ENCODE data around the gene C3orf18.

DNA sequence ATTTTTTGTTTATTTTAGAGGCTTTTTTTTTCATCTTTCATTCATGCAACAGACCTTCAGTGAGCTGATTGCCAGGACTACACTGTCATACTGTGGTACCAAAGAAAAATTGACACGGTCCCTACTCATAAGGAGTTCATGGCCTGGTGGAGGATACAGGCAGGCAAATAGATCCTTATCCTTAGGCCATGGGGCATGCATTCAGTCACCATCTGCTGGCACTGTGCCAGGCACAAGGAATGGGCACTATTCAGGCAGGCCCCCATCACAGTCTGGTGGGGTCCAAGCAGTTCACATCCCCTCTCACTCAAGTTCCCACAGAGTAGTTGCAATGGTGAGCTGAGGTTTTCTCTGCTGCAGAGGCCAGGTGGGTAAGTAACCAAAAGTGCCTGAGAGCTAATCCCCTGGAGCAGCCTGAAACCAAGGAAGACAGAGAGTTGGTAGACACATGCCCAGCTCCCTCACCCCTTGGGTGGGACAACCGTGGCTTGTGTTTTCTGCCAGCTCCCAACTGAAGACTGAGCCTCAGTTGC is 26.8 kb upstream of the C3orf18 start:
- TF ChIP-seq, protein P1, sequence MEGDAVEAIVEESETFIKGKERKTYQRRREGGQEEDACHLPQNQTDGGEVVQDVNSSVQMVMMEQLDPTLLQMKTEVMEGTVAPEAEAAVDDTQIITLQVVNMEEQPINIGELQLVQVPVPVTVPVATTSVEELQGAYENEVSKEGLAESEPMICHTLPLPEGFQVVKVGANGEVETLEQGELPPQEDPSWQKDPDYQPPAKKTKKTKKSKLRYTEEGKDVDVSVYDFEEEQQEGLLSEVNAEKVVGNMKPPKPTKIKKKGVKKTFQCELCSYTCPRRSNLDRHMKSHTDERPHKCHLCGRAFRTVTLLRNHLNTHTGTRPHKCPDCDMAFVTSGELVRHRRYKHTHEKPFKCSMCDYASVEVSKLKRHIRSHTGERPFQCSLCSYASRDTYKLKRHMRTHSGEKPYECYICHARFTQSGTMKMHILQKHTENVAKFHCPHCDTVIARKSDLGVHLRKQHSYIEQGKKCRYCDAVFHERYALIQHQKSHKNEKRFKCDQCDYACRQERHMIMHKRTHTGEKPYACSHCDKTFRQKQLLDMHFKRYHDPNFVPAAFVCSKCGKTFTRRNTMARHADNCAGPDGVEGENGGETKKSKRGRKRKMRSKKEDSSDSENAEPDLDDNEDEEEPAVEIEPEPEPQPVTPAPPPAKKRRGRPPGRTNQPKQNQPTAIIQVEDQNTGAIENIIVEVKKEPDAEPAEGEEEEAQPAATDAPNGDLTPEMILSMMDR (IDR thresholded peaks at IDR 0.05): no peak
- no peak for TF ChIP-seq POLR2A (IDR thresholded peaks at IDR 0.05)

Measured in heart left ventricle (tissue), 13 donors.